ENCODE data around the gene RNF103.
"Not testable (repeated sequence)": the region's sequence is repeated elsewhere in the genome, so short reads cannot be mapped to it uniquely, and the experiment has no call there.

The RNF103 gene, protein sequence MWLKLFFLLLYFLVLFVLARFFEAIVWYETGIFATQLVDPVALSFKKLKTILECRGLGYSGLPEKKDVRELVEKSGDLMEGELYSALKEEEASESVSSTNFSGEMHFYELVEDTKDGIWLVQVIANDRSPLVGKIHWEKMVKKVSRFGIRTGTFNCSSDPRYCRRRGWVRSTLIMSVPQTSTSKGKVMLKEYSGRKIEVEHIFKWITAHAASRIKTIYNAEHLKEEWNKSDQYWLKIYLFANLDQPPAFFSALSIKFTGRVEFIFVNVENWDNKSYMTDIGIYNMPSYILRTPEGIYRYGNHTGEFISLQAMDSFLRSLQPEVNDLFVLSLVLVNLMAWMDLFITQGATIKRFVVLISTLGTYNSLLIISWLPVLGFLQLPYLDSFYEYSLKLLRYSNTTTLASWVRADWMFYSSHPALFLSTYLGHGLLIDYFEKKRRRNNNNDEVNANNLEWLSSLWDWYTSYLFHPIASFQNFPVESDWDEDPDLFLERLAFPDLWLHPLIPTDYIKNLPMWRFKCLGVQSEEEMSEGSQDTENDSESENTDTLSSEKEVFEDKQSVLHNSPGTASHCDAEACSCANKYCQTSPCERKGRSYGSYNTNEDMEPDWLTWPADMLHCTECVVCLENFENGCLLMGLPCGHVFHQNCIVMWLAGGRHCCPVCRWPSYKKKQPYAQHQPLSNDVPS

DNA sequence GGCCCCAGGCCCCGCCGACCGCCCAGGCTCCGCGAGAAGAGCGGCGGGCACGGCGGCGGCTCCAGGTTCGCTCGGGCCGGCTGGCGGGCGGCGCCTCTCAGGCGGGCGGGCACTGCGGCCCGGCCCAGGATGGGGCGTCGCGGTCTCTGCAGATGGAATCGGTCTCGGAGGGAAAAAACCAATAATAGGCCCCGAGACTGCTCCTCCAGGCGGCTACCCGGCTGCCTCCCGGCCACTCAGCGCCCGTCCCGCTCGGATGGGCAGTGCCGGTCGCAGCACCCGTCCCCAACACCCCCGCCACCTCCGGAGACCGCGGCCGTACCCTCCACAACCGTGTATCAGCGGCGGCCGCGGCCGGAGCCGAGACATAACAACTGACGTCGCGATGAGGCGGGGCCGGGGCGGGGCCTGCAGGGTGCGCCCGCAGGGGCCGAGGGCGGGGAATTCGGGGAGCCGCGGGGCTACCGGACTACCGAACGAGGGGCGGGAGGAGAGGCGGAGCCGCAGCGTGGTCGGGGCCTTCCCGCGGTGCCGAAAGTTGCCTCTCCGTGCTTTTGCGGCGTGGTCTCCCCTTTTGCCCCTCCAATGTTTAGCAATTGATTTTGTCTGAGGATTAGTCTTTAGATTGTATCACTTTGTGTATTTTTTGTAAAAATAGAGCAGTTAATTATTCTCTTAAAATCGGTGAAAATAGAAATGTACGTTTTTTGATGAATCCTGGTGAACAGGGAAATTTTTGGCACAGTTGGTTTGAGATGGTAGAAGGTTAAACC lies at the start of gene RNF103:
Gene RNF103, minus strand, starts transcription at position 372 of the 773 bp plus-strand sequence. CDS start 979 bp downstream, outside the sequence.
- H3K36me3 ChIP-seq (replicated peaks), result no peaks in the 10 kb centered on the region
- no peak for TF ChIP-seq CTCF (IDR thresholded peaks at IDR 0.05; ENCODE audit: low read depth, low read length, missing control alignments)
- H3K4me3 ChIP-seq (ENCODE audit: low read depth, low read length), result peak within 1 kb of the TSS; percentile 79
- no peaks in the 10 kb centered on the region for H3K27me3 ChIP-seq (replicated peaks)
- peak within 1 kb of the TSS; percentile 99 for H3K27ac ChIP-seq
- DNase-seq, result peak; percentile 85
- in situ Hi-C loops (cut with HindIII; ENCODE audit: low pct_ligation_motif_present, low sequenced_read_pairs), result no loop called here

- no peak for DNase-seq
- no peak for TF ChIP-seq CTCF (IDR thresholded peaks at IDR 0.05; ENCODE audit: low read depth, low read length, missing control alignments)
- no peaks in the 10 kb centered on the region for H3K27me3 ChIP-seq (replicated peaks)
- no peak overlapping the region for H3K4me3 ChIP-seq (ENCODE audit: low read depth, low read length)
- no peak overlapping the region for H3K27ac ChIP-seq
- no peaks in the 10 kb centered on the region for H3K36me3 ChIP-seq (replicated peaks)
- in situ Hi-C loops (cut with HindIII; ENCODE audit: low pct_ligation_motif_present, low sequenced_read_pairs), result no loop called here
Measured at GRCh38 chr2:86673011-86673410, 49.3 kb upstream of the RNF103 start.

GRCh38 chr2:86672027-86672545 lies 48.4 kb upstream of the RNF103 start:
- no peak for TF ChIP-seq CTCF (IDR thresholded peaks at IDR 0.05; ENCODE audit: low read depth, low read length, missing control alignments)
- H3K4me3 ChIP-seq (ENCODE audit: low read depth, low read length), result no peak overlapping the region
- no peak for DNase-seq
- no peaks in the 10 kb centered on the region for H3K36me3 ChIP-seq (replicated peaks)
- no peaks in the 10 kb centered on the region for H3K27me3 ChIP-seq (replicated peaks)
- no peak overlapping the region for H3K27ac ChIP-seq
- in situ Hi-C loops (cut with HindIII; ENCODE audit: low pct_ligation_motif_present, low sequenced_read_pairs), result no loop called here

DNA sequence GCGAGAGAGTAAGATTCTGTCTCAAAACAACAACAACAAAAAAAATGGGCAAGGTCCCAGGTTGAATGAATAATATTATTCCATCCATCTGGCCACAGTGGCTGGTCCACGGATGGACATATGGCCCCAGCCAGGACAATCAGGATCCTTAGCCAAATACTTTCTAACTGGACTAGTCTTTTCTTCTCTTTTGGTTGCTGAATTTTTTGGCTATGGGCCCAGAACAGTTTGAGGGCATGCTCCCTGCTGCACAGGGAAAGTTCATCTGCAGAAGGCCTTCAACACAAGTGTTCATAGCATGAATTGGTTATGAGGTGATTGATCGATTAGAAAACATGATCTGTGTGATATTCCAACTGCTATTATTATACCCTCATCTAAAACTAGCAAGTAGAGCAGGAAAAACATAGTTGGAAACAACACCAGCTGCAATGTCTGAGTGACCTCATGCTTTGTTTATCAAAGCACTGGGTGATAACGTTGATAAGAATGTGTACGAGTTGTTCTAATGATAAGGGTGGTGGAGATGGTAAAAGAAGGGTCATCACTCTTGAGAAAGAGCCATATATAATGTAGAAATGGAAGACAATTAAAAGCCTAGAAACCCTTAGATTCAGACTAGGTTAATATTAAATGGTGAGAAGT lies 47.8 kb upstream of the RNF103 start:
- in situ Hi-C loops (cut with HindIII; ENCODE audit: low pct_ligation_motif_present, low sequenced_read_pairs), result no loop called here
- DNase-seq, result peak; percentile 58
- Histone ChIP-seq H3K27ac (no peak overlapping the region), H3K27me3 (replicated peaks) (no peaks in the 10 kb centered on the region), H3K36me3 (replicated peaks) (no peaks in the 10 kb centered on the region), H3K4me3 (ENCODE audit: low read depth, low read length) (no peak overlapping the region)
- TF ChIP-seq CTCF (IDR thresholded peaks at IDR 0.05; ENCODE audit: low read depth, low read length, missing control alignments), result no peak

DNA sequence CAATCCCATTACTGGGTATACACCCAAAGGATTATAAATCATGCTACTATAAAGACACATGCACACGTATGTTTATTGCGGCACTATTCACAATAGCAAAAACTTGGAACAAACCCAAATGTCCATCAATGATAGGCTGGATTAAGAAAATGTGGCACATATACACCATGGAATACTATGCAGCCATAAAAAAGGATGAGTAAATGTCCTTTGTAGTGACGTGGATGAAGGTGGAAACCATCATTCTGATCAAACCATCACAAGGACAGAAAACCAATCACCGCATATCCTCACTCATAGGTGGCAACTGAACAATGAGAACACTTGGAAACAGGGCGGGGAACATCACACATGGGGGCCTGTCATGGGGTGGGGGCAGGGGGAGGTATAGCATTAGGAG lies 45.7 kb upstream of the RNF103 start:
- in situ Hi-C loops (cut with HindIII; ENCODE audit: low pct_ligation_motif_present, low sequenced_read_pairs), result not testable (repeated sequence)

More for the DNA sequence above, 45.7 kb upstream of the RNF103 start:
- H3K27ac ChIP-seq; H3K4me3 ChIP-seq (ENCODE audit: low read depth, low read length); DNase-seq; H3K36me3 ChIP-seq (replicated peaks); H3K27me3 ChIP-seq (replicated peaks): not testable (repeated sequence)
